Measurements from ENCODE around the gene PRICKLE2.

DNA sequence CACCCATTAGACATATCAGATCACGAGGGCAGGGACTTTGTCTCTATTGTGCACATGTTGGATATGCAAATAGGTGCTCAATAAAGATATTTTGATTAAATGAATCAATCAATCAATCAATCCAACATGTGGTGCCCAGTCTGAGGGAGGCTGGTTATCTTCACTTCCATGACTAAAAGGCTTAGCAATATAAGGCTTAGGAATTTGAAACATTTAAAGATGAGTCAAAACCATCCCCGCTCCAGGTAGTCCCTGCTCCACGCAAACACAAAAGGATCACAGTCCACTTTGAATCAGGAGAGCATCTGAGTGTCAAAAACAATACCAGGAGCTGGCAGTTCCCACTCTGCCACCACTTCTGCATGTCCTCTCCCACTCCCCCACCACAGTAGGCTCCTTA lies 25.8 kb upstream of the PRICKLE2 start:
- TF ChIP-seq POLR2AphosphoS5 (IDR thresholded peaks at IDR 0.05): no peak
- TF ChIP-seq, protein P1, sequence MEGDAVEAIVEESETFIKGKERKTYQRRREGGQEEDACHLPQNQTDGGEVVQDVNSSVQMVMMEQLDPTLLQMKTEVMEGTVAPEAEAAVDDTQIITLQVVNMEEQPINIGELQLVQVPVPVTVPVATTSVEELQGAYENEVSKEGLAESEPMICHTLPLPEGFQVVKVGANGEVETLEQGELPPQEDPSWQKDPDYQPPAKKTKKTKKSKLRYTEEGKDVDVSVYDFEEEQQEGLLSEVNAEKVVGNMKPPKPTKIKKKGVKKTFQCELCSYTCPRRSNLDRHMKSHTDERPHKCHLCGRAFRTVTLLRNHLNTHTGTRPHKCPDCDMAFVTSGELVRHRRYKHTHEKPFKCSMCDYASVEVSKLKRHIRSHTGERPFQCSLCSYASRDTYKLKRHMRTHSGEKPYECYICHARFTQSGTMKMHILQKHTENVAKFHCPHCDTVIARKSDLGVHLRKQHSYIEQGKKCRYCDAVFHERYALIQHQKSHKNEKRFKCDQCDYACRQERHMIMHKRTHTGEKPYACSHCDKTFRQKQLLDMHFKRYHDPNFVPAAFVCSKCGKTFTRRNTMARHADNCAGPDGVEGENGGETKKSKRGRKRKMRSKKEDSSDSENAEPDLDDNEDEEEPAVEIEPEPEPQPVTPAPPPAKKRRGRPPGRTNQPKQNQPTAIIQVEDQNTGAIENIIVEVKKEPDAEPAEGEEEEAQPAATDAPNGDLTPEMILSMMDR (IDR thresholded peaks at IDR 0.05): no peak
- TF ChIP-seq EP300 (IDR thresholded peaks at IDR 0.05): no peak
- TF ChIP-seq POLR2A (IDR thresholded peaks at IDR 0.05): no peak

Measured in gastroesophageal sphincter (tissue), 3 donors.